SK-N-MC (cell line): Measurements from ENCODE around the gene PEPD.

ENCODE experiments used
- DNase-seq: peaks from one replicate; pipeline ENCODE4 v3.0.0-alpha.2; 2011; ENCODE audit warnings: low read depth, low spot score
- H3K27ac ChIP-seq: fragments of 200-600 bp; sonication (generic); 2 replicates; pipeline ENCODE4 v1.5.1; 2016; ENCODE audit warnings: mixed run types
- H3K36me3 ChIP-seq: fragments of 200-600 bp; sonication (generic); 2 replicates; pipeline ENCODE4 v1.6.1; 2017; ENCODE audit warnings: antibody characterized with exemption, low read length, mixed read lengths; ENCODE audit not compliant: insufficient read depth
- H3K4me3 ChIP-seq: fragments of 200-600 bp; sonication (generic); 2 replicates; pipeline ENCODE4 v1.5.1; 2016
- H3K9ac ChIP-seq: fragments of 200-600 bp; sonication (generic); 2 replicates; pipeline ENCODE4 v1.8.0; 2017; ENCODE audit warnings: mixed run types, mixed read lengths; ENCODE audit not compliant: insufficient read length
- H3K9me3 ChIP-seq: fragments of 200-600 bp; sonication (generic); 2 replicates; pipeline ENCODE4 v1.6.1; 2017; ENCODE audit warnings: low read depth, mild to moderate bottlenecking, antibody characterized with exemption, low read length, moderate library complexity, mixed read lengths
- EZH2 ChIP-seq: fragments of 200-600 bp; sonication (generic); IDR thresholded peaks from one replicate; pipeline ENCODE4 v1.6.1; 2017; ENCODE audit warnings: antibody characterized with exemption
- FOXP2 ChIP-seq: optimal IDR thresholded peaks from 2 replicates; pipeline ENCODE3; 2011; ENCODE audit warnings: mild to moderate bottlenecking, moderate library complexity; ENCODE audit not compliant: insufficient read depth; ENCODE audit errors: extremely low read length, control extremely low read depth
- POLR2AphosphoS5 ChIP-seq: IDR thresholded peaks from 2 replicates; pipeline ENCODE4 v1.6.1; 2012; ENCODE audit warnings: mild to moderate bottlenecking, low read depth, low read length, borderline replicate concordance

Gene PEPD

GRCh38 chr19:33422369-33423180 lies 99.0 kb downstream of the PEPD start:
- H3K27ac ChIP-seq, result no peak overlapping the region
- H3K4me3 ChIP-seq, result no peak overlapping the region
- no peaks in the 10 kb centered on the region for H3K9me3 ChIP-seq
- no peak overlapping the region for H3K9ac ChIP-seq
- H3K36me3 ChIP-seq, result no peaks in the 10 kb centered on the region
- no peak for TF ChIP-seq EZH2
- TF ChIP-seq FOXP2, result no peak
- no peak for TF ChIP-seq POLR2AphosphoS5
- no peak for DNase-seq

- TF ChIP-seq EZH2 (no peak), FOXP2 (no peak), POLR2AphosphoS5 (no peak)
These were observed 100.2 kb downstream of the PEPD start for GRCh38 chr19:33421368-33421767.

GRCh38 chr19:33420821-33421220 lies 100.8 kb downstream of the PEPD start:
- TF ChIP-seq FOXP2 (no peak), EZH2 (no peak), POLR2AphosphoS5 (no peak)
- Histone ChIP-seq H3K36me3 (no peaks in the 10 kb centered on the region), H3K9ac (no peak overlapping the region), H3K4me3 (no peak overlapping the region), H3K27ac (no peak overlapping the region), H3K9me3 (no peaks in the 10 kb centered on the region)
- no peak for DNase-seq

More at GRCh38 chr19:33421368-33421767, 100.2 kb downstream of the PEPD start:
- Histone ChIP-seq H3K9me3 (no peaks in the 10 kb centered on the region), H3K27ac (no peak overlapping the region), H3K9ac (no peak overlapping the region), H3K4me3 (no peak overlapping the region), H3K36me3 (no peaks in the 10 kb centered on the region)
- no peak for DNase-seq

GRCh38 chr19:33419788-33420130 lies 101.8 kb downstream of the PEPD start:
- Histone ChIP-seq H3K9me3 (no peaks in the 10 kb centered on the region), H3K27ac (no peak overlapping the region), H3K9ac (no peak overlapping the region), H3K4me3 (no peak overlapping the region), H3K36me3 (no peaks in the 10 kb centered on the region)
- DNase-seq, result no peak
- TF ChIP-seq FOXP2 (no peak), POLR2AphosphoS5 (no peak), EZH2 (no peak)

DNA sequence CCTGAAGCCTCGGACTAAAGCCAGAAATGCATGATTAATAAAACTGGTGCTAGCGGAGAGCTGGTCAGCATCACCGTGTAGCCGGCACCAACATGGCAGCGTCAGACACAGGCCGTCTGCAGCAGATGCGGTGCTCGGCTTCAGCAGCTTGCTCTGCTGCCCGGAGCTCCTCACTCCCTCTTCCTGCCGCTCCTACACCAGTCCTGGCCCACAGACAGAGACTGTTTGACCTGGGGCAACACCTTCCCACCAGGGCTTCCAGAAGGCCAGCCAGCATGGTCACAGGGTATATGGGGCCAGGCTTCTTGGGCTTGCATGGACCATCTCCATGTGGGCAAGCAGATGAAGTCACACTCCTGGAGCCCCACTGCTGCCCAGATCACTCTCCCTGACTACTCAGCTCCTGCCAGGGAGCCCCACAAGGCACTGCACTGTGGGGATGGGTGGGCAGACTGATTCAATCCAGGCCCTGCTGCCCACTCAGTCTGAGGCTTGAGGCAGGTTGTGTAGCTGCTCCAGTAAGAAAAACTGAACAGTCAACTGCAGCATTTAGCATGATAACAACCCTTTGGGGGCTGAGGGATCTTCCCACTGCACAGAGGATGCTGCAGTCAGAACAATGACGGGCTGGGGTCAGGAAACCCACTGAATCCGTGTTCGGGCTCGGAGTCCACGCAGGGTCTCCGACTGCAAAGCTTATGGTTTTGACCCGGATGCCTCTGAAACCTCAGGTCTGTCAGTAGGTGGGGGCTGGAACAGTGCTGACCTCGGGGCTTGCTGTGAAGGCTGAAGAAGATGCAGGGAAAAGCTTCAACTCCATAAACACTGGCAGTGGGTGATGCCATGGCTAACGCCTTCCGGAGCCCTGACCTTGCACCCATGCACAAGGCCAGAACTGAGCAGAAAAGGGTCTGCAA lies 102.5 kb downstream of the PEPD start:
- Histone ChIP-seq H3K9me3 (no peaks in the 10 kb centered on the region), H3K36me3 (no peaks in the 10 kb centered on the region), H3K4me3 (no peak overlapping the region), H3K27ac (no peak overlapping the region), H3K9ac (no peak overlapping the region)
- DNase-seq, result no peak
- TF ChIP-seq POLR2AphosphoS5, result no peak
- no peak for TF ChIP-seq FOXP2
- TF ChIP-seq EZH2, result no peak

DNA sequence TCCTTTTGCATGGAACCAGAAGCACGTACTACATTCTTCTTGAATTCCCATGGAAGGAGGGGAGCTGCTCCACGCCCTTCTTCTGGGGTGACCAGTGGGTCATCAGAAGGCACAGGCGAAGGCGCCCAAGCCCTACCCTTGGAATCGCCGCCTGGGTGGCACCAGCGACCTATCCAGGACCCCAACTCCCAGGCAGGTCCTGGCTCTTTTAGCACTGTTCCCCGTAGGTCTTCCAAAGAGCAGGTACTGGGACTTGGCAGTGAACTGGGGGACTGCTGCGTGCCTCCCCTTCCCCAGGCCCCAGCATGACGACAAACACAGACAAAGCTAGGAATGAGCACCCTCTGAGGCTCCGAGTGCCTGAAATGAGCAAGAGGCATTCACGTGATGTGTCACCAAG lies 103.1 kb downstream of the PEPD start:
- Histone ChIP-seq H3K27ac (no peak overlapping the region), H3K36me3 (no peaks in the 10 kb centered on the region), H3K9me3 (no peaks in the 10 kb centered on the region), H3K4me3 (no peak overlapping the region), H3K9ac (no peak overlapping the region)
- no peak for DNase-seq
- TF ChIP-seq EZH2 (no peak), POLR2AphosphoS5 (no peak), FOXP2 (no peak)

DNA sequence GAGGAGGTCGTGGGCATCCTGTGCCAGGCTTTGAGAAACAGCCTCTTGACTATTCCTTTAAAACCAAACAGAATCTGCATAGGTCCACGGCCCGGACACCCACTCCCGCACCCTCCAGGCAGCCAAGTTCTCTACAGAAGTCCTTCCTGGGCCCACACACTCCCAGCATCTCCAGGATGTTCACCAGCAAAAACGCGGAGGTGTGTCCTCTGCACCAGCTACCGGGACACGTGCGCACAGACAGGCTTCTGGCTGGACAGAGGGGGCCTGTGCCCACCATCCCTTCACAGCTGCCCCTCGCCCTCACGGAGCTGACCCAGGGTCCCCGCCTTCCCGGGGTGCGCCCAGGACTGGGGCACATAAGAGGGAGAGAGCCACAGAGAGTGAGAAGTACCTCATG lies 103.8 kb downstream of the PEPD start:
- Histone ChIP-seq H3K9me3 (no peaks in the 10 kb centered on the region), H3K4me3 (no peak overlapping the region), H3K36me3 (no peaks in the 10 kb centered on the region), H3K27ac (no peak overlapping the region), H3K9ac (no peak overlapping the region)
- no peak for DNase-seq
- TF ChIP-seq POLR2AphosphoS5, result no peak
- TF ChIP-seq FOXP2, result no peak
- TF ChIP-seq EZH2, result no peak
